Measurements from ENCODE around the gene FKBP6.

GRCh38 chr7:73349763-73350162 is 21.8 kb downstream of the FKBP6 start:
- TF ChIP-seq CTCF (IDR thresholded peaks at IDR 0.05) (no peak), POLR2A (IDR thresholded peaks at IDR 0.05) (no peak), EP300 (IDR thresholded peaks at IDR 0.05) (no peak)
